PC-3 (cell line): Measurements from ENCODE around the gene BAX. TPM values are rescaled to one million over a fixed set of nuclear protein-coding genes. Genes with fewer than 3 reads are reported as not detected.

Experiments
- ATAC-seq: fragments of 200-7000 bp; cut with Tn5 transposase; 2 replicates; pipeline ENCODE4 v1.9.1; 2020; ENCODE audit warnings: mild to moderate bottlenecking, moderate library complexity
- BruUV-seq: library from RNA; stranded (reverse); fragments of 400-500 nt; replicated peaks from 2 replicates; lab custom pipeline; 2021; lab: Mats Ljungman, UMichigan
- CTCF ChIA-PET: fragments of 300-600 bp; sonication (Branson Sonifier 250); formaldehyde crosslinking; loops from one replicate; lab custom pipeline; 2022; ENCODE audit warnings: antibody characterized with exemption; lab: Charles Lee
- POLR2A ChIA-PET: fragments of 300-600 bp; sonication (Branson Sonifier 250); formaldehyde crosslinking; loops from one replicate; lab custom pipeline; 2022; ENCODE audit warnings: antibody characterized with exemption; ENCODE audit not compliant: unreplicated experiment; lab: Charles Lee
- DNase-seq: peaks from one replicate; pipeline ENCODE4 v3.0.0-alpha.2; 2015
- H2AFZ ChIP-seq: fragments of 300-600 bp; sonication (generic); 2 replicates; pipeline ENCODE4 v1.6.0; 2016; ENCODE audit warnings: antibody characterized with exemption, low read length
- H3F3A ChIP-seq: fragments of 300-600 bp; sonication (generic); one replicate; pipeline ENCODE4 v1.6.0; 2017; ENCODE audit warnings: antibody characterized with exemption, low read length, control low read depth, mild to moderate bottlenecking; ENCODE audit not compliant: unreplicated experiment
- H3K27ac ChIP-seq: fragments of 300-600 bp; sonication (generic); 2 replicates; pipeline ENCODE4 v1.5.1; 2016; ENCODE audit warnings: mild to moderate bottlenecking, low read length
- H3K27me3 ChIP-seq: fragments of 300-600 bp; sonication (generic); 2 replicates; pipeline ENCODE4 v1.6.1; 2016; ENCODE audit warnings: low read length, mixed read lengths
- H3K36me3 ChIP-seq: fragments of 300-600 bp; sonication (generic); 2 replicates; pipeline ENCODE4 v1.6.1; 2016; ENCODE audit warnings: low read depth, mixed run types, low read length, mixed read lengths
- H3K4me1 ChIP-seq: fragments of 300-600 bp; sonication (generic); 2 replicates; pipeline ENCODE4 v1.5.1; 2016; ENCODE audit warnings: low read length; ENCODE audit not compliant: insufficient read depth
- H3K4me2 ChIP-seq: fragments of 300-600 bp; sonication (generic); 2 replicates; pipeline ENCODE4 v1.6.0; 2016; ENCODE audit warnings: low read length
- H3K4me3 ChIP-seq: fragments of 300-600 bp; sonication (generic); 2 replicates; pipeline ENCODE4 v1.5.1; 2016; ENCODE audit warnings: mild to moderate bottlenecking, low read length, mixed read lengths
- H3K79me2 ChIP-seq: fragments of 300-600 bp; sonication (generic); 2 replicates; pipeline ENCODE4 v1.6.1; 2017; ENCODE audit warnings: low read length, mixed read lengths
- H3K9ac ChIP-seq: fragments of 300-600 bp; sonication (generic); 2 replicates; pipeline ENCODE4 v1.6.0; 2016; ENCODE audit warnings: mild to moderate bottlenecking, low read length
- H3K9me2 ChIP-seq: fragments of 300-600 bp; sonication (generic); replicated peaks from 2 replicates; pipeline ENCODE4 v1.6.1; 2016; ENCODE audit warnings: mixed run types, low read length, mixed read lengths
- H3K9me3 ChIP-seq: fragments of 300-600 bp; sonication (generic); 2 replicates; pipeline ENCODE4 v1.6.1; 2016; ENCODE audit warnings: low read length, mixed read lengths
- H4K20me1 ChIP-seq: fragments of 300-600 bp; sonication (generic); 2 replicates; pipeline ENCODE4 v1.6.1; 2016; ENCODE audit warnings: low read length, mixed read lengths
- CTCF ChIP-seq: fragments of 300-600 bp; sonication (generic); conservative IDR thresholded peaks from 2 replicates; pipeline ENCODE4 v1.5.1; 2017; ENCODE audit warnings: antibody characterized with exemption, low read depth, mild to moderate bottlenecking, low read length
- EZH2 ChIP-seq: fragments of 300-600 bp; sonication (generic); IDR thresholded peaks from one replicate; pipeline ENCODE4 v1.6.1; 2017; ENCODE audit warnings: antibody characterized with exemption, mild to moderate bottlenecking, low read length; ENCODE audit not compliant: unreplicated experiment
- EZH2phosphoT487 ChIP-seq: fragments of 300-600 bp; sonication (generic); IDR thresholded peaks from 2 replicates; pipeline ENCODE4 v1.6.1; 2018; ENCODE audit warnings: mild to moderate bottlenecking, antibody characterized with exemption, low read length, borderline replicate concordance
- intact Hi-C: fragments of 100-400 bp; cut with micrococcal nuclease; formaldehyde crosslinking; loops from 2 replicates; pipeline ENCODE4 v1.9.0; 2023
- total RNA-seq: library from RNA; depleted of rRNA; stranded (reverse); fragments of >200 nt; gene quantifications from 2 replicates; pipeline ENCODE4 v1.2.3, GENCODE V29; 2014

BAX gene
- total RNA-seq, 1 experiment from 2014 or later = 44.8 TPM

- CTCF ChIA-PET = no interaction called here
- H3K36me3 ChIP-seq = no peaks in the 10 kb centered on the region
These were observed 33.7 kb upstream of the BAX start for GRCh38 chr19:48920949-48921348.

DNA sequence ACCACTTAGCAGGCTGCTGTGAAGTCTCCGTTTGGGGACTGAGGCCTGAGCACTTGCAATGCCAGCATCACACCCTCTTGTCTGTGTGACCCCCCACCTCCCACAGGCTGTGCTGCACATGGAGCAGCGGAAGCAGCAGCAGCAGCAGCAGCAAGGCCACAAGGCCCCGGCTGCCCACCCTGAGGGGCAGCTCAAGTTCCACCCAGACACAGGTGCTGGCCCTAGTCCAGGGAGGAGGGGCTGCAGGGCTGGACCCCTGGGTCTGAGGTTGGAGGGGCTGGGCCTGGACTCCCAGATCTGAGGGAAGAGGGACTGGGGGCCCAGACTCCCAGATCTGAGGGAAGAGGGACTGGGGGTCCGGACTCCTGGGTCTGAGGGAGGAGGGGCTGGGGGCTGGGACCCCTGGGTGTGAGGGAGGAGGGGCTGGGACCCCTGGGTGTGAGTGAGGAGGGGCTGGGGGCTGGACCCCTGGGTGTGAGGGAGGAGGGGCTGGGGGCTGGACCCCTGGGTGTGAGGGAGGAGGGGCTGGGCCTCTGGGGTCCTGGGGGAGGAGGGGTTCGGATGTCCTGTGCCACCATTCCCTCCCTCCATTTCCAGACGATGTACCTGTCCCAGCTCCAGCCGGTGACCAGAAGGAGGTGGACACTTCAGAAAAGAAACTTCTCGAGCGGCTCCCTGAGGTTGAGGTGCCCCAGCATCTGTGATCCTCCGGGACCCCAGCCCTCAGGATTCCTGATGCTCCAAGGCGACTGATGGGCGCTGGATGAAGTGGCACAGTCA lies 32.8 kb upstream of the BAX start:
- CTCF ChIA-PET = no interaction called here
- H2AFZ ChIP-seq = no peak overlapping the region
- no TSS peak for BruUV-seq

More at GRCh38 chr19:48920949-48921348, 33.7 kb upstream of the BAX start:
- Histone ChIP-seq H3K9me2 (no peaks in the 10 kb centered on the region), H3F3A (no peaks in the 10 kb centered on the region), H3K9me3 (no peaks in the 10 kb centered on the region), H2AFZ (no peak overlapping the region), H4K20me1 (no peaks in the 10 kb centered on the region), H3K4me2 (no peak overlapping the region), H3K79me2 (no peaks in the 10 kb centered on the region), H3K27me3 (no peaks in the 10 kb centered on the region), H3K9ac (no peak overlapping the region), H3K4me1 (peaks cover 11% of the 10 kb centered on the region), H3K27ac (no peak overlapping the region), H3K4me3 (no peak overlapping the region)
- DNase-seq = no peak
- POLR2A ChIA-PET = no interaction called here
- TF ChIP-seq EZH2phosphoT487 (no peak), CTCF (no peak), EZH2 (no peak)
- no TSS peak for BruUV-seq
- intact Hi-C loops = no loop called here
- no peak for ATAC-seq

More for the DNA sequence above, 32.8 kb upstream of the BAX start:
- intact Hi-C loops = no loop called here
- Histone ChIP-seq H3K9me2 (no peaks in the 10 kb centered on the region), H3K4me1 (peaks cover 21% of the 10 kb centered on the region), H3K4me3 (no peak overlapping the region), H4K20me1 (no peaks in the 10 kb centered on the region), H3K27me3 (no peaks in the 10 kb centered on the region), H3F3A (no peaks in the 10 kb centered on the region), H3K79me2 (no peaks in the 10 kb centered on the region), H3K9me3 (no peaks in the 10 kb centered on the region), H3K9ac (no peak overlapping the region), H3K36me3 (no peaks in the 10 kb centered on the region), H3K4me2 (no peak overlapping the region), H3K27ac (no peak overlapping the region)
- POLR2A ChIA-PET = no interaction called here
- no peak for TF ChIP-seq EZH2
- TF ChIP-seq EZH2phosphoT487 = no peak
- no peak for TF ChIP-seq CTCF
- no peak for DNase-seq
- ATAC-seq = no peak
